GM18519 (cell line): Measurements from ENCODE around the gene SAA1.
"Not testable (repeated sequence)": the region's sequence is repeated elsewhere in the genome, so short reads cannot be mapped to it uniquely, and the experiment has no call there.

Experiments
- ATAC-seq: cut with Tn5 transposase; IDR thresholded peaks from one replicate; pipeline ENCODE4 v1.9.1; 2021; ENCODE audit warnings: mild to moderate bottlenecking, moderate library complexity; ENCODE audit not compliant: unreplicated experiment, low FRiP score

Gene SAA1

GRCh38 chr11:18254781-18255361, 11.2 kb upstream of the SAA1 start:
- ATAC-seq = no peak

- ATAC-seq = no peak
Measured at GRCh38 chr11:18259259-18259658, 6.8 kb upstream of the SAA1 start.

- no peak for ATAC-seq
Measured at GRCh38 chr11:18261721-18262120, 4.3 kb upstream of the SAA1 start.

- not testable (repeated sequence) for ATAC-seq
Measured at GRCh38 chr11:18262681-18263350, 3.2 kb upstream of the SAA1 start.

DNA sequence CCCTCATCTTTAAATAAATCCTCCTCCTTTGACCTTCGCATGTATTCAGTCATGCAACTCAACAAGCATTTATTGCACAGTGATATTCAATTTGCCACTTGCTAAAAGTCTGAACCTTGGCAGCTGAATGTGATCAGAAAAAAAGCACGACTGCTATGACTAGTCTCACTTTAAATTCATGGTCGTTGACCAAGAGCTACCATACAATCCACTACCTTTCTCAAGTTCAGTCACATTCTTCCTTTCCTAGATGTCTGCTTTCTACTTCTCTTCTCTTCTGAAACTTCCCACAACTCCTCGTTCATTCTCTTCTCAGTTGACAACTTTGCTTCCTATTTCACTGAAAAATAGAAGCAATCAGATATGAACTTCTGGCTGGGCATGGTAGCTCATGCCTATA, 2.0 kb upstream of the SAA1 start:
- peak; percentile 42 for ATAC-seq

DNA sequence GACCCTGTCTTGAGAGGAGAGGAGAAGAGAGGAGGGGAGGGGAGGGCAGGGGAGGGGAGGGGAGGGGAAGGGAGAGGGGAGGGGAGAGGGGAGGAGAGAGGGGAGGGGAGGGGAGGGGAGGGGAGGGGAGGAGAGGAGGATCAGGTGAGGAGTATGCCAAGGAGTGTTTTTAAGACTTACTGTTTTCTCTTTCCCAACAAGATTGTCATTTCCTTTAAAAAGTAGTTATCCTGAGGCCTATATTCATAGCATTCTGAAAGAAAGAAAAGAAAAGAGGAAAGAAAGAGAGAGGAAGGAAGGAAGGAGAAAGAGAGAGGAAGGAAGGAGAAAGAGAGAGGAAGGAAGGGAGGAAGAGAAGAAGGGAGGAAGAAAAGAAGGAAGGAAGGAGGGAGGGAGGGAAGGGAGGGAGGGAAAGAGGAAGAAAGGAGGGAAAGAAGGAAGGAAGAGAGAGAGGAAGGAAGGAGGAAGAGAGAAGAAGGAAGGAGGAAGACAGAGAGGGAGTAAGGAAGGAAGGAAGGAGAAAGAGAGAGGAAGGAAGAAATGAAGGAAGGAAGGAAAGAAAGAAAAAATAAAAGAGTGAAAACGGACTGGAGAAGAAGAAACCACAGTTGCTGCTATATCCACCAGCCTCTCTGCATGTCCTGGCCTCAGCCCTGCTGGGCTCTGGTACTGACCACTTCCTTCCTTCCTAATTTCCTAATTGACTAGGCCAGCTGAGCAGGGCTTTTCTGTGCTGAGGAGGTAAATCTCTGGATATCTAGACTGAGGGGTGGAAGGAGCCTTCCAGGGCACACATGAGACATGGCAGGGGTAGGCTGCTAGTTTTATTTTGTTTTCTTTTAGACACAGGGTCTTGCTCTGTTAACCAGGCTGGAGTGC, 1.1 kb upstream of the SAA1 start:
- ATAC-seq = no peak

DNA sequence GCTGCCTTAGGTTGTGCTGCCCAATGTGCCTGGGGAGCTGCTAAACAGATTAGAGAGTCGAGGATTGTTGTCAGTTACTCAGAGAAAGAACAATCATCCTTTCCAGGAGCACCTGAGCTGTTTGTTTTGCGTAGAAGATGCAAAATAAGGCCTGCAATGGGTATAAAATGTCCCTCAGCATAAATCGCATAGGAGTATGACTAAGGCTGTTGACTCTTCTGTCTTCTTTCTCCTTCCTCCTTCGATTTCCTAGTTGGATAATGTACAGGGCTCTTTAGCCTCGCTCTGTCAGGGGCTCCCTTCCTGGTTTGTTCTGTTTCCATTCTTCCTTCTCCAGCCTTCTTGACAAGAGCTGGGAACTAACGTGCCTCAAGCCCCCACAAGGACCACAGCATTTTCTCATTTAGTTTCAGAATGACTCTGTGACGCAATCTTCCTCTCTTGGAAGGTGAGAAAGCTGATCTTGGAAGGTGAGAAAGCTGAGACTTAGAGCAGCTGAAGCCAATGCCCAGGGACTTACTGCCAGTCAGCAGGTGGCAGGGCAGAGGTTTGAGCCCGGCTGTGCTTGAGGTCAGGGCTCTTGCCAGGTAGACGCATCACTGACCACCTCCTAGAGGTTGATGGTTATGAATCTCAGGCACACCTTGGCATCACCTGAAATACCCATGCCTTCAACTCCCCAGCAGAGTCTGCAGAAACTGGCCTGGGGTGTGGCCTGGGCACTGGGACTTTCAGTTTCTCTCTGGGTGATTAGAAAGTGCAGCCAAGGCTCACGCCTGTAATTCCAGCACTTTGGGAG, 1.5 kb downstream of the SAA1 start:
- ATAC-seq = not testable (repeated sequence)

- ATAC-seq = not testable (repeated sequence)
Measured at GRCh38 chr11:18269252-18269651, 3.2 kb downstream of the SAA1 start.

- no peak for ATAC-seq
Measured at GRCh38 chr11:18270102-18270501, 4.0 kb downstream of the SAA1 start.

DNA sequence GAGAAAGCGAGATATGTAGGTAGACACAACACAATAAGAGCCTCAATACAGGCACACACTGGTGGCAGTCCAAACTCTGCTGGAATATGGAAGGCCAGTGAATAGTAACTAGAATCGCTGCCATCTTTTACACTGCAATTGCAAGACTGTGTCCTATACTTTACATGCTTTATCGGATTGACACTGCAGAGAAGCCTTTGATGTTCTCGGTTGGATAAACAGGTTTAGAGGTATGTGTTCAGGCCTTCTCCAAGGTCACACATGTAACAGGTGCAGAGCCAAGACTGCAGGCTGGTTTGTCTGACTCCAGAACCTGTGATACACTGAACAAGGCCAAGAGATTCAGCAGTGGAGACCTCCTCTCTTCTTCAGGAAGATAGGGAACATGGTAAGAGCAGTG, 5.1 kb downstream of the SAA1 start:
- ATAC-seq = no peak

- no peak for ATAC-seq
Measured at GRCh38 chr11:18277565-18278271, 11.7 kb downstream of the SAA1 start.

DNA sequence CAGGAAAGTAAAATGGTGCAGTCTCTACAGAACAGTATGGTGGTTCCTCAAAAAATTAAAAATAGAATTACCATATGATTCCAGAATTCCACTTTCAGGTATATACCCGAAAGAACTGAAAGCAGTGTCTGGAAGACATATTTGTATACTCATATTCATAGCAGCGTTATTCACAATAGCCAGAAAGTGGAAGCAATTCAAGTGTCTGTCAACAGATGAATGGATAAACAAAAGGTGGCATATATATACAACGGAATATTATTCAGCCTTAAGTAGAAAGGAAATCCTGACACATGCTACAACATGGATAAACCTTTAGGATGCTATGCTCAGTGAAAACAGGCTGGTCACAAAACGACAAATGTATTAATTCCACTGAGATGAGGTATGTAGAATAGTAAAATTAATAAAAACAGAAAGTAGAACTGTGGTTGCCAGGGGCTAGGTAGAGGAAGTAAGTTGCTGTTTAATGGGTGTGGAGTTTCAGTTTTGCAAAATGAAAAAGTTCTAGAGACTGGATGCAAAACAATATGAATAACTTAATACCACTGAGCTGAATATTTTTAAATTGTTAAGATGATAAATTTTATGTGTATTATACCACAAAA, 14.5 kb downstream of the SAA1 start:
- peak; percentile 88 for ATAC-seq

DNA sequence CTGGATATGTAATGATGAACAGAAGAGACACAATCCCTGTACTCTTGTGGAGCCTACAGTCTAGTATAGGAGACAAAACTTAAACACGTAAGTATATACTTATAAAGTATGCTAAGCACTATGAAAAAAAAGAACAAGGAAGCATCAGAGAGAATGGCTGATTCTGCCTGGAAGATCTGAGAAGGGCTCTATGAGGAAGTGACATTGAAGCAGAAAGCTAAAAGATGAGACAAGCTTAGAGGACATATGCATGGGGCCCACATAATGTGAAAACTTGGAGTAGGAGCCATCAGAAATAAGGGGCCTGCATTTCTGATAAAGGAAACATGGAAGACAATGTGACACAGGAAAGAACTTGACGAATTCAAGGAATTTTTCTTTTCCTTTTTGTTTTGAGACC, 16.6 kb downstream of the SAA1 start:
- ATAC-seq = no peak

- ATAC-seq = no peak
Measured at GRCh38 chr11:18285841-18286240, 19.8 kb downstream of the SAA1 start.

- ATAC-seq = no peak
Measured at GRCh38 chr11:18288911-18289310, 22.8 kb downstream of the SAA1 start.

DNA sequence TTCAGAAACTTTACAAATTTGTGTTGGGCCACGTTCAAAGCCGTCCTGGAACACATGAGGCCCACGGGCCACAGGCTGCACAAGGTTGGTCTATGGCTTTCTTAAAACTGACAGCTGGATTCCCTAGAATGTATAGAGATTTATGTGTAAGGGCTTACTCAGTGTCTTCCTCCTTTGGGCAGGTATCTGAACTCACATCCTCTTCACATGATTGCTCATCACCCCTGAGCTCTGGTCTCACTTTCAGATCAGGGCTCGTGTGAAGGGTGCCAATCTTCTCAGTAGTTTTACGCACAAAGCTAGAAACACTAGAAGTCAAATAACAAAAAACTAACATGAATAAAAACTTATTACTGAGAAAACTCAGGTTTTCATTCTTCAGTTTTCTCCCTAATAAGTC, 28.8 kb downstream of the SAA1 start:
- ATAC-seq = no peak

- no peak for ATAC-seq
Measured at GRCh38 chr11:18295316-18295715, 29.3 kb downstream of the SAA1 start.

DNA sequence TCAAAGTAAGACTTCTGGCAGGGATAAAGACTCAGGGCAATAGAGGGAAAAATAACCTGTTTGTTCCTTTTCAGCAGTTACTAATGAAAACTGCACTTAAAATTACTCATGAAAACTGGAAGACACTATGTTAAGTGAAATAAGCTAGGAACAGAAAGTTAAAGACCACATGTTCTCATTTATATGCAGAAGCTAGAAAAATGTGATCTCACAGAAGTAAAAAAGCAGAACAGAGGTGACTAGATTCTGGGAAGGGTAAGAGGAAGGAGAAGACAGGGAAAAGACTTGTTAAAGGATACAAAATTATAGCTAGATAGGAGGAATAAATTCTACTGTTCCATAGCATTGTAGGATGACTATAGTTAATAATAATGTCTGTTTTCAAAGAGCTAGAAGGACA, 33.7 kb downstream of the SAA1 start:
- no peak for ATAC-seq

DNA sequence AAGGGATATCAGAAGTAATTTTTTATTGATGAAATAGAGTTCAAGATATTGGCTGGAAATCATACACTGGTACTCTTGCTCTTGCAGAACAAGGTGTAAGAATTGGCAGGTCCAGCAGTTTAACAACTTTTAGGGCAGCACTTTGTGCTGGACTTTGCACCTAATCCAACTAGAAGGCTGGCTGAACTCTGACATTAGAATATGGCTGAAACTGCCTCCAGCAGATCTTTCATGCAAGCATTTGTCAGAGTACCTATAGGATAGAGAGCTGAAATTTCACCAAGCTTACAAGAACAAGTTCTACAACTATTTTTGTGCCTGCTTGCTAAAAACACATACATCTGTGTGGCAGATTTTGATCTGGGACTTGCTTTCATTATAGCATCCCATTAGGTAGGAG, 38.7 kb downstream of the SAA1 start:
- ATAC-seq = no peak
